Peyer's patch (tissue), 4 donors: ENCODE data around the gene TWNK. TPM values are rescaled to one million over a fixed set of nuclear protein-coding genes. Genes with fewer than 3 reads are reported as not detected.

Experiments used
- DNase-seq, 3 donors: peaks; one replicate each; pipeline ENCODE4 v3.0.0-alpha.2; 2017 to 2019
- H3K27ac ChIP-seq, 4 donors: fragments of 200-600 bp; sonication (generic); one replicate each; pipeline ENCODE4 v1.5.1; 2016 to 2019
- H3K27me3 ChIP-seq, 2 donors: fragments of 200-600 bp; sonication (generic); one replicate each; pipeline ENCODE4 v1.5.1; 2019
- H3K36me3 ChIP-seq, 3 donors: fragments of 200-600 bp; sonication (generic); one replicate each; pipeline ENCODE4 v1.5.1; 2016 to 2019
- H3K4me1 ChIP-seq, 4 donors: fragments of 200-600 bp; sonication (generic); one replicate each; pipeline ENCODE4 v1.5.1; 2016 to 2019
- H3K4me3 ChIP-seq, 4 donors: fragments of 200-600 bp; sonication (generic); 1 replicate in 3 of 4; 2 replicates in 1 of 4; pipeline ENCODE4 v1.5.1; 2016 to 2019; ENCODE audit warnings: mild to moderate bottlenecking in 1 of 4
- H3K9me3 ChIP-seq, 4 donors: fragments of 200-600 bp; sonication (generic); one replicate each; pipeline ENCODE4 v1.5.1; 2016 to 2019; ENCODE audit warnings: mild to moderate bottlenecking in 1 of 4
- POLR2A ChIP-seq, 2 donors: fragments of 450-650 bp; IDR thresholded peaks; one replicate each; pipeline ENCODE4 v1.5.1; 2017; ENCODE audit warnings: antibody characterized with exemption in 2 of 2, mild to moderate bottlenecking in 2 of 2, moderate library complexity in 2 of 2
- total RNA-seq, 4 donors: library from RNA; depleted of rRNA; stranded (reverse); fragments of >200 nt; gene quantifications; one replicate each; pipeline ENCODE4 v1.1.0, GENCODE V29; 2016
- TF ChIP-seq, protein P1 (sequence below), 6 experiments: fragments of 450-650 bp in 4 of 6; fragments of 200-600 bp in 2 of 6; sonication (generic) in 1 of 6; IDR thresholded peaks; one replicate each; pipeline ENCODE4 v1.5.1; 2017 to 2019; ENCODE audit warnings: antibody characterized with exemption in 6 of 6, mild to moderate bottlenecking in 3 of 6, moderate library complexity in 1 of 6

TWNK gene
- total RNA-seq, 4 donors from 2014 or later: 3.8 to 18.2 (median 4.4) TPM

DNA sequence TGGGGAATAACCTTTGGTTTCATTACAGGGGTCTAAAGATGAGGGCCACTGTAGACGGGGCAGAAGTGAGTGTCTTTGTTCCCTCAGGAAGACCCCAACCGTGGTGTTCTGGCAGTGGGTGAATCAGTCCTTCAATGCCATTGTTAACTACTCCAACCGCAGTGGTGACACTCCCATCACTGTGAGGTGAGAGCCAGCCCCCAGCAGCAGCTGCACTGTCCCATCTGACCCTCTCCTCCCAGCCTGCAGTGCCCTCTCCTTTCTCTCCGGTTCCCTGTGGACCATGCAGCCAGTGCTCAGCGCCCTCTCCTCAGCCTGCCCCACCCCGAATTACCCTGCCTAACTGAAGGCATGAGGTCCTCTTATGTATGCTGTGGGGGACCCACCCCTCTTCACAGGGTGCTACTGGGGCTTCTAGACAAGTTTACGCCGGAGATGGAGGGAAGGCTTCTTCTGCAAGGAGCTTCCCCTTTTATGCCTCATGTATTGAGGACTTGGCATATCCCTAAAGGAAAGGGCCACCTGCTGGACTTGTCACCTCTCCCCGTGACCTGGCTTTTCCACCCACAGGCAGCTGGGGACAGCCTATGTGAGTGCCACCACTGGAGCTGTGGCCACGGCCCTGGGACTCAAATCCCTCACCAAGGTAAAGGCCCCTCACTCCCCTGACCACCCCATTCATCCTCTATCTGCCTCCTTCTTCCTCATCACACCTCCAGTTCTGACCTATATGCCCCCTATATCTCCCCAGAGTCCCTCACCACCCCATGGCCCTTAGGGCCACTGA is 48.8 kb downstream of the TWNK start:
- Histone ChIP-seq H3K27me3 (no peaks in the 10 kb centered on the region), H3K36me3 (peaks cover 0 to 57% (median 0%) of the 10 kb centered on the region in 3 donors), H3K9me3 (no peaks in the 10 kb centered on the region), H3K4me3 (no peak overlapping the region), H3K4me1 (peaks cover 0 to 28% (median 4%) of the 10 kb centered on the region in 4 donors), H3K27ac (peak overlapping the region in 1 of 4 donors; percentile 9)
- DNase-seq: no peak
- TF ChIP-seq, protein P1, sequence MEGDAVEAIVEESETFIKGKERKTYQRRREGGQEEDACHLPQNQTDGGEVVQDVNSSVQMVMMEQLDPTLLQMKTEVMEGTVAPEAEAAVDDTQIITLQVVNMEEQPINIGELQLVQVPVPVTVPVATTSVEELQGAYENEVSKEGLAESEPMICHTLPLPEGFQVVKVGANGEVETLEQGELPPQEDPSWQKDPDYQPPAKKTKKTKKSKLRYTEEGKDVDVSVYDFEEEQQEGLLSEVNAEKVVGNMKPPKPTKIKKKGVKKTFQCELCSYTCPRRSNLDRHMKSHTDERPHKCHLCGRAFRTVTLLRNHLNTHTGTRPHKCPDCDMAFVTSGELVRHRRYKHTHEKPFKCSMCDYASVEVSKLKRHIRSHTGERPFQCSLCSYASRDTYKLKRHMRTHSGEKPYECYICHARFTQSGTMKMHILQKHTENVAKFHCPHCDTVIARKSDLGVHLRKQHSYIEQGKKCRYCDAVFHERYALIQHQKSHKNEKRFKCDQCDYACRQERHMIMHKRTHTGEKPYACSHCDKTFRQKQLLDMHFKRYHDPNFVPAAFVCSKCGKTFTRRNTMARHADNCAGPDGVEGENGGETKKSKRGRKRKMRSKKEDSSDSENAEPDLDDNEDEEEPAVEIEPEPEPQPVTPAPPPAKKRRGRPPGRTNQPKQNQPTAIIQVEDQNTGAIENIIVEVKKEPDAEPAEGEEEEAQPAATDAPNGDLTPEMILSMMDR (IDR thresholded peaks at IDR 0.05): no peak
- TF ChIP-seq POLR2A (IDR thresholded peaks at IDR 0.05): no peak

DNA sequence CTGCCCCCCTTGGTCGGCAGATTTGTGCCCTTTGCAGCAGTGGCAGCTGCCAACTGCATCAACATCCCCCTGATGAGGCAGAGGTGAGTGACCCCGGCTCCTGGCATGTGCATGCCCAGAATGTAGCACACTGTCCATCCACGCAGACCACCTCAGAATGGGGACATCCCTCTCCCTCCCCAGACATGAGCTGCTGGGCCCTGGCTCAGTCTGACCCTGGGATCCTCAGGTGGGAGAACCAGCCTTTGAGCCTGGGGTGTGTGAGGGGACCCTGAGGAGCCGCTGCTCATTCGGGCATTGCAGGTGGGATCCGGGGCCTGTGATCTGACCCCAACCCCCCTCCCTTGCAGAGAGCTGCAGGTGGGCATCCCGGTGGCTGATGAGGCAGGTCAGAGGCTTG is 49.4 kb downstream of the TWNK start:
- Histone ChIP-seq H3K27ac (no peak overlapping the region), H3K4me3 (no peak overlapping the region), H3K27me3 (no peaks in the 10 kb centered on the region), H3K4me1 (peaks cover 0 to 32% (median 4%) of the 10 kb centered on the region in 4 donors), H3K36me3 (peaks cover 0 to 57% (median 0%) of the 10 kb centered on the region in 3 donors), H3K9me3 (no peaks in the 10 kb centered on the region)
- no peak for DNase-seq
- TF ChIP-seq, protein P1 (IDR thresholded peaks at IDR 0.05): no peak
- no peak for TF ChIP-seq POLR2A (IDR thresholded peaks at IDR 0.05)

DNA sequence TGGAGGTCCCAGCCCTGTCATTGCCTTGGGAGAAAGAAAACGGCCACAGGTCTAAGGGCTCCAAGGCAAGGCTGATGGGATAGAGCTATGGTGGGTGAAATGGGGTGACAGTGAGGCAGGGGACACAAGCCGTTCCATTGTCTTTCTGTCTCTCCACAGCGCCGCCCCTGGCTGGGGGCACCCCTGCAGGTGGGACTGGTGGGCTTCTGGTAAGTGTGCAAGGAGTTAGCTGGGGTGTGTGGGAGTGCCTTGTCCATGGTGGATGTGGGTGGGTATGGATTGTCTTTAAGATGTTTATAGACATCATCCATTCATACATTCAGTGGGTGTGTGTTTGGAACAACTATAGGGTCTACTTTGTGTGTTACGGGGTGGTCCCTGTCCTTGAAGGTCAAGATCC is 51.1 kb downstream of the TWNK start:
- Histone ChIP-seq H3K27ac (no peak overlapping the region), H3K9me3 (no peaks in the 10 kb centered on the region), H3K27me3 (no peaks in the 10 kb centered on the region), H3K4me1 (peaks cover 0 to 28% (median 3%) of the 10 kb centered on the region in 4 donors), H3K36me3 (peaks cover 0 to 57% (median 0%) of the 10 kb centered on the region in 3 donors), H3K4me3 (no peak overlapping the region)
- TF ChIP-seq, protein P1 (IDR thresholded peaks at IDR 0.05): no peak
- TF ChIP-seq POLR2A (IDR thresholded peaks at IDR 0.05): no peak
- no peak for DNase-seq

DNA sequence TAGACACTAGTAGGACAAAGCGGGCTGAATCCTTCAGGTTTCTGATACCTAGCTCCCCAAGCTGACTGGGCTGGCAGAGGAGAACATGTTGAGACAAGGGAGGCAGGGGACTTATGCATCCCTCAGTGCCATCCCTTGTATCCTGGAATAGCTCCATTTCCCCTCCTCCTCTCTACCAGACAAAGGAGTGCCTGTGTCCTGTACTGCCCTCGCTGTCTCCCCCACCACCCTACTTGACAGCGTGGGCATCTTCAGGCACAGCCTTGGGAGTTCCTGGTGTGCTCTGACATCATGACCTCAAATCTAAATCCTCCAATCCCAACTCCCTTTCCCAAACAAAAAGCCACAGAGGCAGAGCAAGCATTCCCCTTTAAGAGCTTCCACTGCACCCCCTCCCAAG is 52.7 kb downstream of the TWNK start:
- H3K27ac ChIP-seq: no peak overlapping the region
- no peak for TF ChIP-seq POLR2A (IDR thresholded peaks at IDR 0.05)
- TF ChIP-seq, protein P1 (IDR thresholded peaks at IDR 0.05): no peak
- DNase-seq: no peak
- no peaks in the 10 kb centered on the region for H3K9me3 ChIP-seq
- no peaks in the 10 kb centered on the region for H3K27me3 ChIP-seq
- H3K36me3 ChIP-seq: peaks cover 0 to 52% (median 0%) of the 10 kb centered on the region in 3 donors
- H3K4me1 ChIP-seq: peaks cover 0 to 24% (median 3%) of the 10 kb centered on the region in 4 donors
- H3K4me3 ChIP-seq: no peak overlapping the region

DNA sequence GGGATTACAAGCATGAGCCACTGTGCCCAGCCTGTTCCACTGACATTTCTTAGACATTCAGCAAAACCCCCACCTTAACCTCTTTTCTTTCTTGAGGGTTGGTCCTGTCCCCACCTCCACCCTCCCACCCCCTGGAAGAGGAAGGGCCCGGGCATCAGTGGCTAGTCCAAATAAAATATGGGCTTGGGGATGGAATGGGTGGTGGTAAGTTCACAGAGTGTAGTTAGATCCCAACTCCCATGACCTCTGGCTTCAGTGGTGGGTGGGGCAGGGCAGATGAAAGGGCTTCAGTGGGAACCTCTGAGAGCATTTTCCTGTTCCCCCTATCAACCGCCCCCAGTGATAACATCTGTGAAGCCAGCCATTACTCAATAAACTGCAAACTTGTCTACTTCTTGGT is 53.5 kb downstream of the TWNK start:
- no peaks in the 10 kb centered on the region for H3K9me3 ChIP-seq
- DNase-seq: no peak
- no peaks in the 10 kb centered on the region for H3K27me3 ChIP-seq
- TF ChIP-seq POLR2A (IDR thresholded peaks at IDR 0.05): no peak
- TF ChIP-seq, protein P1 (IDR thresholded peaks at IDR 0.05): no peak
- H3K27ac ChIP-seq: peak overlapping the region in 1 of 4 donors; percentile 55
- peaks cover 0 to 17% (median 3%) of the 10 kb centered on the region in 4 donors for H3K4me1 ChIP-seq
- H3K36me3 ChIP-seq: peaks cover 0 to 44% (median 0%) of the 10 kb centered on the region in 3 donors
- H3K4me3 ChIP-seq: no peak overlapping the region
